Calu3 (cell line): ENCODE data around the gene NELL1. TPM values are rescaled to one million over a fixed set of nuclear protein-coding genes. Genes with fewer than 3 reads are reported as not detected.

Experiments
- BruUV-seq: library from RNA; stranded (reverse); fragments of 400-500 nt; replicated peaks from 2 replicates; lab custom pipeline; 2021; lab: Mats Ljungman, UMichigan
- CTCF ChIA-PET: fragments of 300-600 bp; sonication (Branson Sonifier 250); formaldehyde crosslinking; loops from one replicate; lab custom pipeline; 2022; ENCODE audit warnings: antibody characterized with exemption; lab: Charles Lee
- DNase-seq: peaks from one replicate; pipeline ENCODE4 v3.0.0; 2022
- H3K27ac Mint-ChIP-seq: one replicate; pipeline ENCODE4 v1.8.0; 2022; ENCODE audit warnings: mixed read lengths; ENCODE audit not compliant: unreplicated experiment
- H3K27me3 Mint-ChIP-seq: one replicate; pipeline ENCODE4 v1.8.0; 2022; ENCODE audit warnings: mixed read lengths; ENCODE audit not compliant: unreplicated experiment
- H3K36me3 Mint-ChIP-seq: one replicate; pipeline ENCODE4 v1.8.0; 2022; ENCODE audit warnings: mild to moderate bottlenecking, moderate library complexity, mixed read lengths; ENCODE audit not compliant: insufficient read depth, unreplicated experiment
- H3K4me1 Mint-ChIP-seq: one replicate; pipeline ENCODE4 v1.8.0; 2022; ENCODE audit warnings: mild to moderate bottlenecking, low read depth, mixed read lengths; ENCODE audit not compliant: unreplicated experiment
- H3K4me3 Mint-ChIP-seq: one replicate; pipeline ENCODE4 v1.8.0; 2022; ENCODE audit warnings: mild to moderate bottlenecking, low read depth, moderate library complexity, mixed read lengths; ENCODE audit not compliant: unreplicated experiment
- H3K9me3 Mint-ChIP-seq: one replicate; pipeline ENCODE4 v1.8.0; 2022; ENCODE audit warnings: low read depth, mixed read lengths; ENCODE audit not compliant: unreplicated experiment
- CTCF ChIP-seq: fragments of 200-600 bp; IDR thresholded peaks from one replicate; pipeline ENCODE4 v1.8.0; 2022; ENCODE audit warnings: antibody characterized with exemption; ENCODE audit not compliant: unreplicated experiment
- intact Hi-C: fragments of 100-400 bp; cut with micrococcal nuclease; formaldehyde crosslinking; loops from one replicate; pipeline ENCODE4 v1.10.0; 2022; ENCODE audit not compliant: unreplicated experiment
- total RNA-seq: library from RNA; stranded (reverse); gene quantifications from 2 replicates; pipeline ENCODE4 v1.2.3, GENCODE V29; 2022

The NELL1 gene
- total RNA-seq, 1 experiment from 2014 or later = not detected

DNA sequence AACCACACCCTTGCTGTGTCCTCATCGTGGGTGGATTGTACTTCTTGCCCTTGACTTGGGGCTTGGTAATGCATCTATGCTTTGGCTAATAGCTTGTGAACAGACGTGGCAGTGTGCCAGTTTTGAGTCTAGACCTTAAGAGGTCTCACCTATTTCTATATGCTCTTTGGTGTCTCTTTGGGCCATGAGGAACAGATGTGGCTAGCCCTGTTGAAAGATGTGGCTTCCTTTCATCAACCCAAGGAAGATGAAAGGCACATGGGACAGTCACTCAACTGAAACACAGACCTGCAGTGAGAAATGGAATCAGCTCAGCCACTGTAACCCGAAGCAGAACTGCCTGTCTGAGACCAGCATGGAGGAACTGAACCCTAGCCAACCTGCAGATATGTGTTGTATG, 7.9 kb upstream of the NELL1 start:
- H3K27me3 Mint-ChIP-seq = peaks cover 18% of the 10 kb centered on the region
- no peaks in the 10 kb centered on the region for H3K4me1 Mint-ChIP-seq
- no peaks in the 10 kb centered on the region for H3K9me3 Mint-ChIP-seq
- CTCF ChIA-PET = interaction anchor here (0.6 to 0.7 kb wide), 2 partner anchors 966 to 1088 kb away, joined by 5 to 7 read pairs; no protein-coding TSS in a partner anchor
- no peak overlapping the region for H3K4me3 Mint-ChIP-seq
- H3K27ac Mint-ChIP-seq = no peak overlapping the region
- H3K36me3 Mint-ChIP-seq = no peaks in the 10 kb centered on the region
- no peak for TF ChIP-seq CTCF
- intact Hi-C loops = no loop called here
- no TSS peak for BruUV-seq
- DNase-seq = no peak

GRCh38 chr11:20661850-20662249, 7.5 kb upstream of the NELL1 start:
- H3K4me3 Mint-ChIP-seq = no peak overlapping the region
- TF ChIP-seq CTCF = no peak
- peaks cover 15% of the 10 kb centered on the region for H3K27me3 Mint-ChIP-seq
- H3K27ac Mint-ChIP-seq = no peak overlapping the region
- no peaks in the 10 kb centered on the region for H3K4me1 Mint-ChIP-seq
- H3K9me3 Mint-ChIP-seq = no peaks in the 10 kb centered on the region
- CTCF ChIA-PET = interaction anchor here (0.6 to 0.7 kb wide), 2 partner anchors 965 to 1088 kb away, joined by 5 to 7 read pairs; no protein-coding TSS in a partner anchor
- no peaks in the 10 kb centered on the region for H3K36me3 Mint-ChIP-seq
- DNase-seq = no peak
- intact Hi-C loops = no loop called here
- BruUV-seq = no TSS peak

- Mint-ChIP-seq H3K27ac (no peak overlapping the region), H3K9me3 (no peaks in the 10 kb centered on the region), H3K4me3 (no peak overlapping the region), H3K27me3 (peaks cover 49% of the 10 kb centered on the region), H3K4me1 (no peaks in the 10 kb centered on the region), H3K36me3 (no peaks in the 10 kb centered on the region)
- CTCF ChIA-PET = no interaction called here
- no TSS peak for BruUV-seq
- no peak for TF ChIP-seq CTCF
- intact Hi-C loops = no loop called here
- no peak for DNase-seq
Observed at GRCh38 chr11:20668131-20668809, 1.1 kb upstream of the NELL1 start.

- intact Hi-C loops = no loop called here
- H3K4me1 Mint-ChIP-seq = no peaks in the 10 kb centered on the region
- no peaks in the 10 kb centered on the region for H3K9me3 Mint-ChIP-seq
- DNase-seq = no peak
- CTCF ChIA-PET = no interaction called here
- TF ChIP-seq CTCF = no peak
- H3K36me3 Mint-ChIP-seq = no peaks in the 10 kb centered on the region
- BruUV-seq = no TSS peak
- no peak overlapping the region for H3K27ac Mint-ChIP-seq
- H3K4me3 Mint-ChIP-seq = no peak overlapping the region
- peaks cover 57% of the 10 kb centered on the region for H3K27me3 Mint-ChIP-seq
Observed at GRCh38 chr11:20669820-20670684, 666 bp downstream of the NELL1 start.
